Stimulated activated naive CD8-positive, alpha-beta T cell treated with anti-CD3 and anti-CD28 coated beads, Interleukin-15, Interleukin-2, amounts not matched to agents 100 ng/mL and 50 ng/mL, for 24 hours (primary cell): Measurements from ENCODE around the gene TIAM2.
"Not testable (repeated sequence)": the region's sequence is repeated elsewhere in the genome, so short reads cannot be mapped to it uniquely, and the experiment has no call there.

ENCODE experiments used
- H3K27ac Mint-ChIP-seq: one replicate; pipeline ENCODE4 v1.8.0; 2021; ENCODE audit warnings: mild to moderate bottlenecking, mixed read lengths
- H3K27me3 Mint-ChIP-seq: one replicate; pipeline ENCODE4 v1.8.0; 2021; ENCODE audit warnings: mixed read lengths
- H3K36me3 Mint-ChIP-seq: one replicate; pipeline ENCODE4 v1.8.0; 2021; ENCODE audit warnings: low read depth, mixed read lengths
- H3K4me1 Mint-ChIP-seq: one replicate; pipeline ENCODE4 v1.8.0; 2021; ENCODE audit warnings: low read depth, mixed read lengths
- H3K4me3 Mint-ChIP-seq: one replicate; pipeline ENCODE4 v1.8.0; 2021; ENCODE audit warnings: mild to moderate bottlenecking, mixed read lengths
- H3K9me3 Mint-ChIP-seq: one replicate; pipeline ENCODE4 v1.8.0; 2021; ENCODE audit warnings: mixed read lengths

The TIAM2 gene

DNA sequence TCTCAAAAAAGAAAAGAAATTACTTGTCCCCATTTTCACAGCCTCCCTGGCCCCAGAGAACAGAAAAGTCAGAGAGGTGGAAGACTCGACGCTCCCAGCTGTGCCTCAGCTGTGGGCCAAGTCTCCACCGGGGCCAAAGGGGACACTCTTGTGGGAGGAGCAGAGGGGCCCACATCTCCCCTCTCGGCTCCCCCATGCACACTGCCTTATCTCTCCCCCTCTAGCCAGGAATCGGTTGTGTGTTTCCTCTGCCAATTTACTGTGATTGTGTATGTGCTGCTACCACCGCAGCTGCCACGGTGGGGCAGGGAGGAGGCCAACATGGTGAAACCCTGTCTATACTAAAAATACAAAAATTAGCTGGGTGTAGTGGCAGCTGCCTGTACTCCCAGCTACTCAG, 8.4 kb downstream of the TIAM2 start:
- Mint-ChIP-seq H3K36me3 (no peaks in the 10 kb centered on the region), H3K4me3 (no peak overlapping the region), H3K27ac (no peak overlapping the region), H3K9me3 (no peaks in the 10 kb centered on the region), H3K4me1 (peaks cover 6% of the 10 kb centered on the region), H3K27me3 (peaks cover 8% of the 10 kb centered on the region)

GRCh38 chr6:155004017-155004416, 8.9 kb downstream of the TIAM2 start:
- H3K4me1 Mint-ChIP-seq = peaks cover 6% of the 10 kb centered on the region
- H3K9me3 Mint-ChIP-seq = no peaks in the 10 kb centered on the region
- no peak overlapping the region for H3K4me3 Mint-ChIP-seq
- H3K27me3 Mint-ChIP-seq = peaks cover 7% of the 10 kb centered on the region
- no peak overlapping the region for H3K27ac Mint-ChIP-seq
- no peaks in the 10 kb centered on the region for H3K36me3 Mint-ChIP-seq

DNA sequence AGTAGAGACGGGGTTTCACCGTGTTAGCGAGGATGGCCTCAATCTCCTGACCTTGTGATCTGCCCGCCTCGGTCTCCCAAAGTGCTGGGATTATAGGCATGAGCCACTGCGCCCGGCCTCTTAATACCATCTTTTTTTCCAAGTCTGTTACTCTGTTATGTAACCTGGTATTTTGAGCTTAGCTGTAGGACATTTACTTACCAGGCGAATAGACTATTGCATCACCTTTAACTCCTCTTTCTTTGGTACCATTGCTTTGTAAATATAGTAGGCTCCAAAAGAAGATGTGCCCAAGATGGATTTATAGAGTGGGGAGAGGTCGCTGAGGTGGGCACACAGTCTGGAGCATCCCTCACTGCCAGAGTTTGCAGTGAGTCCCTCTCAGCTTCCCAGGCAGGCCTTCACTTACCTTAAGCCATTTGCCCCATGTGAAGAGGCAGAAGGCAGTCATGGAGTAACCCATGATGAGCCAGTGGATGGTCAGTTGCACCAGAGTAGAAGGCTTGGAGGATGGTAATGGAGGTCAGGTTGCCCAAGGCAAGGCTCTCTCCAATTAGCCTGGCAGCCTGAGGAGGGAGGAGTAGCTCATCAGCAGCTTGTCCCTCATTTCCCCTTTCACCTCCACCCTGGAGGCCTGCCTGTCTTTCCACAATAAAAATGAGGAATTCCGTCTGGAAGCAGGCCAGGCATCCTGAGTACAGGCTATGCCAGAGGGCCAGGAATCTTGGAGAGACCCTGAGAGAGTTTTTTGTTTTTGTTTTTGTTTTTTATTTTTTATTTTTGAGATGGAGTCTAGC, 9.7 kb downstream of the TIAM2 start:
- peaks cover 6% of the 10 kb centered on the region for H3K4me1 Mint-ChIP-seq
- H3K27ac Mint-ChIP-seq = no peak overlapping the region
- no peaks in the 10 kb centered on the region for H3K36me3 Mint-ChIP-seq
- peaks cover 7% of the 10 kb centered on the region for H3K27me3 Mint-ChIP-seq
- no peak overlapping the region for H3K4me3 Mint-ChIP-seq
- H3K9me3 Mint-ChIP-seq = no peaks in the 10 kb centered on the region

- H3K4me3 Mint-ChIP-seq = no peak overlapping the region
- H3K4me1 Mint-ChIP-seq = peaks cover 3% of the 10 kb centered on the region
- no peaks in the 10 kb centered on the region for H3K36me3 Mint-ChIP-seq
- H3K27ac Mint-ChIP-seq = no peak overlapping the region
- H3K9me3 Mint-ChIP-seq = no peaks in the 10 kb centered on the region
- peaks cover 3% of the 10 kb centered on the region for H3K27me3 Mint-ChIP-seq
Measured at GRCh38 chr6:155008625-155009024, 13.5 kb downstream of the TIAM2 start.

GRCh38 chr6:155010940-155011339, 15.8 kb downstream of the TIAM2 start:
- Mint-ChIP-seq H3K4me3 (no peak overlapping the region), H3K27me3 (peaks cover 16% of the 10 kb centered on the region), H3K4me1 (no peaks in the 10 kb centered on the region), H3K27ac (no peak overlapping the region), H3K9me3 (no peaks in the 10 kb centered on the region), H3K36me3 (no peaks in the 10 kb centered on the region)

GRCh38 chr6:155011809-155012291, 16.7 kb downstream of the TIAM2 start:
- H3K27ac Mint-ChIP-seq = no peak overlapping the region
- H3K4me3 Mint-ChIP-seq = no peak overlapping the region
- H3K4me1 Mint-ChIP-seq = no peaks in the 10 kb centered on the region
- H3K27me3 Mint-ChIP-seq = peaks cover 16% of the 10 kb centered on the region
- H3K9me3 Mint-ChIP-seq = no peaks in the 10 kb centered on the region
- no peaks in the 10 kb centered on the region for H3K36me3 Mint-ChIP-seq

DNA sequence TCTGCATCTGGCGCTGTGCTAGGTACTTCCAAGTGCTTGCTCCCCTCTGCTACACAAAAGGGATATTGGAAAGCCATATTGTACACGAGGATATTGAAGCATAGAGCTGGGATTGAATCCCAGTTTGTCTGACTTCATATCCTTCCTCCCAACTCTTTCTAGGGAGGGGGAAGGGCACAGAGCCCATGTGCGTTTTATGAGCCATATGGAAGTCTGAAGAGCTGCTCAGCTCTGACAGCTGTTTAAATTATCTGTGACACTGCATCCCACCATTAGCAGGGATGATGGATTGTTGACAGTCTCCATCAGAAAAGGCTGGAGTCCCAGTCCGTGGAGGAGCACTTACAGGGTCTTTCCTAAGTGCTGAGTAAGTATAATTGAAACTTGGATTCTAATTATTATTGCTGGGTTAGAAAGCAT, 18.4 kb downstream of the TIAM2 start:
- Mint-ChIP-seq H3K4me1 (no peaks in the 10 kb centered on the region), H3K4me3 (no peak overlapping the region), H3K36me3 (no peaks in the 10 kb centered on the region), H3K27me3 (peaks cover 16% of the 10 kb centered on the region), H3K9me3 (no peaks in the 10 kb centered on the region), H3K27ac (no peak overlapping the region)

DNA sequence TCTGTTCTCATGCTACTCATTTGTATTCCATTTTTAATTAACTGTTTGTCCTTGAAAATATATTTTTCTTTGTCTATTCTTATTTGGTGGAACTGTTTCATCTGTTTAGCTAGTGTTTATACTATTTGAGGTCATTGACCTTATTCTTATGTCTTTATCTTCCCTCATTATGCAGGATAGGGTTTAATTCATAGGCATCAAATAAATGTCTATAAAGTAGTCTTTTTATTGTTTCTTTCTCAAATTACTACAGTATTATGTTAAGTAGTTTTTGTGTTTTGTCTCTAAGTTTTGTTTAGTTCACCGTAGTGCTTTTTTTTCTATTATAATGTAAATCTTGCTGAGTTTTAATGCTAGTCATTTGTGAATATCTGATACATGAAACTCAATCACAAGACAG, 19.0 kb downstream of the TIAM2 start:
- Mint-ChIP-seq H3K4me3 (no peak overlapping the region), H3K36me3 (no peaks in the 10 kb centered on the region), H3K4me1 (no peaks in the 10 kb centered on the region), H3K27ac (no peak overlapping the region), H3K9me3 (no peaks in the 10 kb centered on the region), H3K27me3 (peaks cover 13% of the 10 kb centered on the region)

GRCh38 chr6:155014670-155015300, 19.7 kb downstream of the TIAM2 start:
- Mint-ChIP-seq H3K27ac (no peak overlapping the region), H3K27me3 (peaks cover 13% of the 10 kb centered on the region), H3K9me3 (no peaks in the 10 kb centered on the region), H3K4me3 (no peak overlapping the region), H3K4me1 (no peaks in the 10 kb centered on the region), H3K36me3 (no peaks in the 10 kb centered on the region)

- not testable (repeated sequence) for H3K27ac Mint-ChIP-seq, H3K36me3 Mint-ChIP-seq, H3K9me3 Mint-ChIP-seq, H3K4me1 Mint-ChIP-seq, H3K4me3 Mint-ChIP-seq
- H3K27me3 Mint-ChIP-seq = peaks cover 13% of the 10 kb centered on the region
Measured at GRCh38 chr6:155018415-155018814, 23.3 kb downstream of the TIAM2 start.

DNA sequence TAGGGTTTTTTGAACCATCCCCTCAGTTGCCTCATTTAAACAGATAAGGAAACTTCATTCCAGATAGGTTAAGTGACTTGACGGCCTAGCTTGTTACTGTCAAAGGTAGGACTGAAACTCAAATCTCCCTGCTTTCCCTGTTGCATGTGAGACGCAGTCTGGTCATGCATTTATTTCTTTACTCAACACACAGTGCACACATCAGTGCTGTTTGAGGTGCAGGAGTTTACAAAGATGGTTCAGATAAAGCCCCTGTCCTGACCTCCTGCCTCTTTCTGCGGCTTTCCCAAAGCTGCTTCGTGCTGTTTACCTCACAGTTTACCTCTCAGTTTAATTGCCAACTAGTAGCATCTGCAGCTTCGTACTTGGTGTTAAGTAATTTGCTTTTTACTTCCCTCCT, 26.6 kb downstream of the TIAM2 start:
- Mint-ChIP-seq H3K36me3 (no peaks in the 10 kb centered on the region), H3K9me3 (no peaks in the 10 kb centered on the region), H3K27me3 (peaks cover 2% of the 10 kb centered on the region), H3K4me1 (no peaks in the 10 kb centered on the region), H3K27ac (no peak overlapping the region), H3K4me3 (no peak overlapping the region)

GRCh38 chr6:155022721-155023120, 27.6 kb downstream of the TIAM2 start:
- Mint-ChIP-seq H3K36me3 (no peaks in the 10 kb centered on the region), H3K4me1 (no peaks in the 10 kb centered on the region), H3K27me3 (peaks cover 2% of the 10 kb centered on the region), H3K9me3 (no peaks in the 10 kb centered on the region), H3K4me3 (no peak overlapping the region), H3K27ac (no peak overlapping the region)

DNA sequence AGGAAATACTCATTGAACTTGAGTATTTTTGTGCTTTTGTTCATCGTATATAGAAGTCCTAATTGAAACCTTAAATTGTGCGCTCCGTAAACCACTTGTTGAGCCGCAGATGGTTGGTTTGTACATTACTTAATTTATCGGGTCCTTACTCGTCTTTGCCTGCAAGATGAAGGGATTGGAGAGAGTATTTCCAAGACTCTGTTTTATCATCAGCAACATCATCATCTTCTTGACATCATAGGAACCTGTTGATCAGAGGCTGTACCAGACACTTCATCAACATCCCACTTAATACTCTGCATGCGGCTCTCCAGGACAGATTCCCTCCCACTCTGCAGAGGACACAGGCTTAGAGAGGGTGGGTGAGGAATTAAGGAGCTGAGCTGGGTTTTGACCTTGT, 28.6 kb downstream of the TIAM2 start:
- Mint-ChIP-seq H3K27me3 (peaks cover 2% of the 10 kb centered on the region), H3K27ac (no peak overlapping the region), H3K9me3 (no peaks in the 10 kb centered on the region), H3K36me3 (no peaks in the 10 kb centered on the region), H3K4me3 (no peak overlapping the region), H3K4me1 (no peaks in the 10 kb centered on the region)

- Mint-ChIP-seq H3K27me3 (peaks cover 2% of the 10 kb centered on the region), H3K4me3 (no peak overlapping the region), H3K27ac (no peak overlapping the region), H3K9me3 (no peaks in the 10 kb centered on the region), H3K4me1 (no peaks in the 10 kb centered on the region), H3K36me3 (no peaks in the 10 kb centered on the region)
Measured at GRCh38 chr6:155024391-155025027, 29.4 kb downstream of the TIAM2 start.

GRCh38 chr6:155026022-155026705, 31.0 kb downstream of the TIAM2 start:
- Mint-ChIP-seq H3K27me3 (peaks cover 2% of the 10 kb centered on the region), H3K4me1 (no peaks in the 10 kb centered on the region), H3K27ac (peak overlapping the region; percentile 5), H3K36me3 (no peaks in the 10 kb centered on the region), H3K4me3 (no peak overlapping the region), H3K9me3 (no peaks in the 10 kb centered on the region)
